Measurements from ENCODE around the gene ISG20L2. TPM values are rescaled to one million over a fixed set of nuclear protein-coding genes. Genes with fewer than 3 reads are reported as not detected.

ISG20L2 gene
- total RNA-seq, 1 experiment from 2014 or later, result 41.7 TPM

DNA sequence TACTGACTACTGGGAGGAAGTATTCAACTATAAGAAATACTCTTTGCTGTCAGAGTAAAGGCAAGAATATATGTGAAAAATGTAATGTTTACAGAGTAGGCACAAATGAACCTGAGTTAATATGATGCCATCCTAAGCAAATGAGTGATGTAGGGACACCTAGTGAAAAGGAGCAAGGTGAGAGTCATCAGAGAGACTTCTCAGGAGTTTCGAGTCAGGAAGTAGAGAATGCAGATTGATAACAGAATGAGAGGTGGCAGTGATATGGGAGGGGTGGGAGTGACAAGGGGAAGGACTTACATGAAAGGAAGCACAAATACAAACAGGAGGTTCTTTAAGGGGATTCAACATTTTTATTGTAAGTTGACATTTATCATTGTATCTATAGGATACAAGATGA, 49.0 kb upstream of the ISG20L2 start:
- no peak for TF ChIP-seq EZH2phosphoT487 (IDR thresholded peaks at IDR 0.05; ENCODE audit: borderline replicate concordance)
- TF ChIP-seq CTCF (IDR thresholded peaks at IDR 0.05 in 2 of 3, conservative IDR thresholded peaks at IDR 0.05 in 1 of 3; ENCODE audit: borderline replicate concordance in 1 of 3, insufficient read depth in 1 of 3, low read depth in 2 of 3, low read length in 2 of 3), result no peak
- no peak for TF ChIP-seq RAD21 (IDR thresholded peaks at IDR 0.05; ENCODE audit: low read depth)
- TF ChIP-seq POLR2A (IDR thresholded peaks at IDR 0.05; ENCODE audit: borderline replicate concordance, extremely low read depth, insufficient read depth, insufficient read length), result no peak
- TF ChIP-seq, protein P1, sequence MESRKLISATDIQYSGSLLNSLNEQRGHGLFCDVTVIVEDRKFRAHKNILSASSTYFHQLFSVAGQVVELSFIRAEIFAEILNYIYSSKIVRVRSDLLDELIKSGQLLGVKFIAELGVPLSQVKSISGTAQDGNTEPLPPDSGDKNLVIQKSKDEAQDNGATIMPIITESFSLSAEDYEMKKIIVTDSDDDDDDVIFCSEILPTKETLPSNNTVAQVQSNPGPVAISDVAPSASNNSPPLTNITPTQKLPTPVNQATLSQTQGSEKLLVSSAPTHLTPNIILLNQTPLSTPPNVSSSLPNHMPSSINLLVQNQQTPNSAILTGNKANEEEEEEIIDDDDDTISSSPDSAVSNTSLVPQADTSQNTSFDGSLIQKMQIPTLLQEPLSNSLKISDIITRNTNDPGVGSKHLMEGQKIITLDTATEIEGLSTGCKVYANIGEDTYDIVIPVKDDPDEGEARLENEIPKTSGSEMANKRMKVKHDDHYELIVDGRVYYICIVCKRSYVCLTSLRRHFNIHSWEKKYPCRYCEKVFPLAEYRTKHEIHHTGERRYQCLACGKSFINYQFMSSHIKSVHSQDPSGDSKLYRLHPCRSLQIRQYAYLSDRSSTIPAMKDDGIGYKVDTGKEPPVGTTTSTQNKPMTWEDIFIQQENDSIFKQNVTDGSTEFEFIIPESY (IDR thresholded peaks at IDR 0.05; ENCODE audit: extremely low read depth, insufficient replicate concordance, low read length), result no peak
- no peak for TF ChIP-seq FOSL1 (IDR thresholded peaks at IDR 0.05; ENCODE audit: low read depth)
- no peak for TF ChIP-seq ZFX (IDR thresholded peaks at IDR 0.05)
- no peak for TF ChIP-seq SP1 (IDR thresholded peaks at IDR 0.05; ENCODE audit: low read depth)
- TF ChIP-seq ELF1 (IDR thresholded peaks at IDR 0.05; ENCODE audit: borderline replicate concordance, low read depth), result no peak
- no peak for TF ChIP-seq POLR2AphosphoS5 (IDR thresholded peaks at IDR 0.05; ENCODE audit: low read depth, low read length)
- RAD21 ChIA-PET (ENCODE audit: low non-redundant PET in 1 of 2, low total read pairs in 2 of 2, uncharacterized antibody in 2 of 2, unreplicated experiment in 2 of 2), result no interaction called here
- Histone ChIP-seq H3K36me3 (ENCODE audit: control insufficient read depth in 1 of 2, insufficient read depth in 2 of 2, low read length in 2 of 2) (peaks cover 7 to 11% of the 10 kb centered on the region in 2 experiments; a peak in 2 of 4 replicates), H3K27ac (ENCODE audit: low read depth, low read length) (no peak overlapping the region), H3K9me2 (ENCODE audit: insufficient read depth) (no peaks in the 10 kb centered on the region), H3K4me2 (ENCODE audit: low read length) (no peak overlapping the region), H3K9ac (ENCODE audit: low read length) (no peak overlapping the region), H3K79me2 (ENCODE audit: insufficient read depth, low read length) (peaks cover 95% of the 10 kb centered on the region), H3K4me1 (ENCODE audit: control insufficient read depth in 1 of 2, insufficient read depth in 2 of 2, low read length in 2 of 2) (peaks cover 0 to 7% of the 10 kb centered on the region in 2 experiments; a peak in 1 of 4 replicates), H4K20me1 (ENCODE audit: insufficient read depth) (no peaks in the 10 kb centered on the region), H3K27me3 (ENCODE audit: insufficient read depth, low read length) (no peaks in the 10 kb centered on the region), H3K4me3 (replicated peaks in 1 of 2; ENCODE audit: low read depth in 1 of 2, low read length in 2 of 2) (no peak overlapping the region), H2AFZ (ENCODE audit: low read depth, low read length, poor library complexity, severe bottlenecking) (no peak overlapping the region), H3K9me3 (ENCODE audit: control insufficient read depth in 1 of 2, insufficient read depth in 1 of 2, low read depth in 1 of 2, low read length in 2 of 2) (no peaks in the 10 kb centered on the region)
- POLR2A ChIA-PET, result interaction anchor here (1.1 kb wide), 1 partner anchor 11 kb away, joined by 3 read pairs; the partner anchor contains the start of gene PRCC
- no peak for ATAC-seq
- DNase-seq (ENCODE audit: low read depth, low spot score), result no peak
- intact Hi-C loops (cut with micrococcal nuclease), result no loop called here
- no TSS peak for BruUV-seq (replicated peaks)
- CTCF ChIA-PET, result interaction anchor here (1.2 kb wide), 1 partner anchor 51 kb away, joined by 3 read pairs; no protein-coding TSS in a partner anchor

Data from HCT116 (cell line).